GM23248 (cell line): ENCODE measurements around the gene HDAC9. TPM values are rescaled to one million over a fixed set of nuclear protein-coding genes. Genes with fewer than 3 reads are reported as not detected.

Experiments used
- DNase-seq: peaks from one replicate; pipeline ENCODE4 v3.0.0-alpha.2; 2015
- H2AFZ ChIP-seq: fragments of 200-600 bp; sonication (generic); 2 replicates; pipeline ENCODE4 v1.6.1; 2016; ENCODE audit warnings: antibody characterized with exemption
- H3F3A ChIP-seq: fragments of 200-600 bp; sonication (generic); 2 replicates; pipeline ENCODE4 v1.6.1; 2016; ENCODE audit warnings: mild to moderate bottlenecking, antibody characterized with exemption, mixed run types; ENCODE audit not compliant: insufficient read depth
- H3K27ac ChIP-seq: fragments of 200-600 bp; sonication (generic); 2 replicates; pipeline ENCODE4 v1.5.1; 2016; ENCODE audit warnings: mild to moderate bottlenecking
- H3K27me3 ChIP-seq: fragments of 200-600 bp; sonication (generic); replicated peaks from 2 replicates; pipeline ENCODE4 v1.6.1; 2016; ENCODE audit warnings: mild to moderate bottlenecking; ENCODE audit not compliant: insufficient read depth
- H3K36me3 ChIP-seq: fragments of 200-600 bp; sonication (generic); 2 replicates; pipeline ENCODE4 v1.6.1; 2016; ENCODE audit warnings: low read depth, mild to moderate bottlenecking
- H3K4me1 ChIP-seq: fragments of 200-600 bp; sonication (generic); 2 replicates; pipeline ENCODE4 v1.6.1; 2016; ENCODE audit warnings: mild to moderate bottlenecking; ENCODE audit not compliant: insufficient read depth
- H3K4me2 ChIP-seq: fragments of 200-600 bp; sonication (generic); one replicate; pipeline ENCODE4 v1.6.1; 2016; ENCODE audit warnings: mild to moderate bottlenecking; ENCODE audit not compliant: unreplicated experiment
- H3K4me3 ChIP-seq: fragments of 200-600 bp; sonication (generic); 2 replicates; pipeline ENCODE4 v1.5.1; 2016; ENCODE audit warnings: mild to moderate bottlenecking
- H3K79me2 ChIP-seq: fragments of 200-600 bp; sonication (generic); 2 replicates; pipeline ENCODE4 v1.6.1; 2016; ENCODE audit warnings: mild to moderate bottlenecking; ENCODE audit not compliant: insufficient read depth
- H3K9ac ChIP-seq: fragments of 200-600 bp; sonication (generic); 2 replicates; pipeline ENCODE4 v1.6.1; 2016; ENCODE audit warnings: mild to moderate bottlenecking
- H3K9me2 ChIP-seq: fragments of 200-600 bp; sonication (generic); 2 replicates; pipeline ENCODE4 v1.6.1; 2016; ENCODE audit warnings: mixed run types, mild to moderate bottlenecking, moderate library complexity; ENCODE audit not compliant: insufficient read depth
- H3K9me3 ChIP-seq: fragments of 200-600 bp; sonication (generic); one replicate; pipeline ENCODE4 v1.6.1; 2017; ENCODE audit warnings: low read depth
- H4K20me1 ChIP-seq: fragments of 200-600 bp; sonication (generic); 2 replicates; pipeline ENCODE4 v1.6.0; 2016; ENCODE audit not compliant: insufficient read depth
- EZH2 ChIP-seq: fragments of 200-600 bp; sonication (generic); IDR thresholded peaks from 2 replicates; pipeline ENCODE4 v1.6.1; 2018; ENCODE audit warnings: antibody characterized with exemption, mild to moderate bottlenecking; ENCODE audit not compliant: insufficient read depth, poor library complexity, severe bottlenecking
- EZH2phosphoT487 ChIP-seq: fragments of 200-600 bp; sonication (generic); IDR thresholded peaks from 2 replicates; pipeline ENCODE4 v1.6.1; 2018; ENCODE audit warnings: antibody characterized with exemption, moderate library complexity, mild to moderate bottlenecking, low read depth; ENCODE audit not compliant: insufficient read depth
- WGBS, 2 experiments: methylation state at CpG; one replicate each; pipeline ENCODE4 v1.1.6; 2015 to 2017; ENCODE audit warnings: low lambda C conversion rate in 2 of 2, low coverage in 1 of 2; ENCODE audit errors: missing lambda C conversion rate in 2 of 2; 5-methylcytosine and 5-hydroxymethylcytosine counted together
- in situ Hi-C: fragments of 300-500 bp; cut with MboI; formaldehyde crosslinking; loops from 2 replicates; pipeline ENCODE4 v1.15.0; 2020
- polyA plus RNA-seq: library from polyadenylated mRNA; unstranded; fragments of >200 nt; fragmentation: Nextera tagmentation; extraction: Ambion mirVana; gene quantifications from 2 replicates; pipeline ENCODE4 v1.2.1, GENCODE V29; 2016
- total RNA-seq: library from RNA; depleted of rRNA; stranded (reverse); fragments of >200 nt; shearing (Covaris generic); gene quantifications from 2 replicates; pipeline ENCODE4 v1.2.3, GENCODE V29; 2014

Gene HDAC9
- total and polyA plus RNA-seq, 2 experiments from 2014 or later, result 1.6 to 2.1 TPM

- no peak overlapping the region for H2AFZ ChIP-seq
- 0 out of 2 replicates have a peak, but pooled peaks cover 10% of the 10 kb centered on the region for H3F3A ChIP-seq
- no peaks in the 10 kb centered on the region for H3K27me3 ChIP-seq
- H3K27ac ChIP-seq, result no peak overlapping the region
- no peak overlapping the region for H3K9ac ChIP-seq
- H3K36me3 ChIP-seq, result no peaks in the 10 kb centered on the region
- H4K20me1 ChIP-seq, result no peaks in the 10 kb centered on the region
- no peak for DNase-seq
- 96 to 100% methylated on average over 7 of the region's 7 CpGs for WGBS, 2 experiments
- H3K4me3 ChIP-seq, result no peak overlapping the region
- no peaks in the 10 kb centered on the region for H3K79me2 ChIP-seq
- in situ Hi-C loops, result no loop called here
- H3K9me2 ChIP-seq, result no peaks in the 10 kb centered on the region
- no peak overlapping the region for H3K4me2 ChIP-seq
- H3K9me3 ChIP-seq, result no peaks in the 10 kb centered on the region
- TF ChIP-seq EZH2phosphoT487 (no peak), EZH2 (no peak)
- H3K4me1 ChIP-seq, result peaks cover 15% of the 10 kb centered on the region
These were observed 167.8 kb downstream of the HDAC9 start for GRCh38 chr7:18663321-18663720.

- 3 to 5% methylated on average over 4 of the region's 4 CpGs for WGBS, 2 experiments
- Histone ChIP-seq H3K9me3 (no peaks in the 10 kb centered on the region), H3K36me3 (no peaks in the 10 kb centered on the region), H3K4me1 (peaks cover 15% of the 10 kb centered on the region), H3K27ac (no peak overlapping the region), H4K20me1 (no peaks in the 10 kb centered on the region), H3K9ac (no peak overlapping the region), H3K4me2 (no peak overlapping the region), H2AFZ (peak overlapping the region; percentile 53), H3K79me2 (no peaks in the 10 kb centered on the region), H3K9me2 (no peaks in the 10 kb centered on the region), H3F3A (0 out of 2 replicates have a peak, but pooled peaks cover 10% of the 10 kb centered on the region), H3K4me3 (no peak overlapping the region), H3K27me3 (no peaks in the 10 kb centered on the region)
- peak; percentile 85 for DNase-seq
- TF ChIP-seq EZH2phosphoT487, result no peak
- TF ChIP-seq EZH2, result no peak
- in situ Hi-C loops, result no loop called here
These were observed 170.7 kb downstream of the HDAC9 start for GRCh38 chr7:18666107-18666728.

- Histone ChIP-seq H3K4me1 (peaks cover 15% of the 10 kb centered on the region), H3K27ac (no peak overlapping the region), H3K9ac (no peak overlapping the region), H3K9me2 (no peaks in the 10 kb centered on the region), H3K4me3 (0 out of 2 replicates have a peak overlapping the region, but pooled peaks have one; percentile 24), H3K79me2 (no peaks in the 10 kb centered on the region), H3K36me3 (no peaks in the 10 kb centered on the region), H3K9me3 (no peaks in the 10 kb centered on the region), H4K20me1 (no peaks in the 10 kb centered on the region), H3K4me2 (peak overlapping the region; percentile 36), H3K27me3 (no peaks in the 10 kb centered on the region), H3F3A (0 out of 2 replicates have a peak, but pooled peaks cover 10% of the 10 kb centered on the region), H2AFZ (peak overlapping the region; percentile 46)
- in situ Hi-C loops, result no loop called here
- 12 to 13% methylated on average over 1 of the region's 1 CpG for WGBS, 2 experiments
- DNase-seq, result peak; percentile 77
- TF ChIP-seq EZH2phosphoT487 (no peak), EZH2 (no peak)
These were observed 171.9 kb downstream of the HDAC9 start for GRCh38 chr7:18667466-18667865.

GRCh38 chr7:18671176-18671575 lies 175.6 kb downstream of the HDAC9 start:
- Histone ChIP-seq H3K27ac (no peak overlapping the region), H2AFZ (no peak overlapping the region), H3K79me2 (no peaks in the 10 kb centered on the region), H3K9me3 (no peaks in the 10 kb centered on the region), H3K9ac (no peak overlapping the region), H3K36me3 (no peaks in the 10 kb centered on the region), H4K20me1 (no peaks in the 10 kb centered on the region), H3F3A (0 out of 2 replicates have a peak, but pooled peaks cover 10% of the 10 kb centered on the region), H3K9me2 (no peaks in the 10 kb centered on the region), H3K4me2 (no peak overlapping the region), H3K4me3 (no peak overlapping the region), H3K27me3 (no peaks in the 10 kb centered on the region), H3K4me1 (peaks cover 15% of the 10 kb centered on the region)
- 80 to 86% methylated on average over 5 of the region's 5 CpGs for WGBS, 2 experiments
- in situ Hi-C loops, result loop anchor here (10.0 kb wide), 1 partner anchor 316 kb away; no protein-coding TSS in a partner anchor
- TF ChIP-seq EZH2phosphoT487, result no peak
- no peak for TF ChIP-seq EZH2
- no peak for DNase-seq
